NCI-H1092 treated with DMSO at 0.1 percent for 48 hours (cell line): ENCODE data around the gene FOXA1.

ENCODE experiments used
- DNase-seq: peaks from one replicate; lab custom pipeline; 2025; lab: John Stamatoyannopoulos, UW

FOXA1 gene

DNA sequence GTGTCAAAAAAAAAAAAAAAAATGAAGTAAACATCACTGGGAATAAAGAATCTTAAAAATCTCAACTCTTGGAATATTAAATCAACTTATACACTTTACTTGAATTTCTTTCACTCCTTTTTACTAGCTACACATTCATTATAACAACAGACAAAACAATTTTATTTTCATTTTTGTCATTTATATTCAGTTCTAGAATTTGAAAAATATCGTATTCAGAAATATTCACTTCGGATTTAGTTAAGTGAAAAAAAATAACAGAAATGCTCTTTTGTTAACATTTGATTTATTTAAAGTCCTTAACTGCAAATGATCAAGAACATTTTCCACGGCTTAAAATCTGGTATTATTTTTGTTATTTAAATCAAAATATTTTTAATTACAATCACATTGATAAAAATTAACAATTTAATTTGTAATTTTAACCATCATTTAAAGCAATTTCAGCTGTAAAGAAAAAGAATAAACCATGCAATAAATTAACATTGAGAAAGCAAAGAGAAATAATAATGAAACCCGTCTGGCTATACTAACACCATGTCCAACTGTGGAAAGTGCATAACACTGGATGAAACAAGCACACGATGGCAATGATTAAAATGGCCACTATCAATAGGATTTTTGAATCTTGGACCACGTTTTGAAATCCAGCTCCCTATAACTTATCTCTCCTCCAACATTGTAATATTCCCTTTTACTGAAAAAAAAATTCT is 5.2 kb downstream of the FOXA1 start:
- peak; percentile 87 for DNase-seq

DNA sequence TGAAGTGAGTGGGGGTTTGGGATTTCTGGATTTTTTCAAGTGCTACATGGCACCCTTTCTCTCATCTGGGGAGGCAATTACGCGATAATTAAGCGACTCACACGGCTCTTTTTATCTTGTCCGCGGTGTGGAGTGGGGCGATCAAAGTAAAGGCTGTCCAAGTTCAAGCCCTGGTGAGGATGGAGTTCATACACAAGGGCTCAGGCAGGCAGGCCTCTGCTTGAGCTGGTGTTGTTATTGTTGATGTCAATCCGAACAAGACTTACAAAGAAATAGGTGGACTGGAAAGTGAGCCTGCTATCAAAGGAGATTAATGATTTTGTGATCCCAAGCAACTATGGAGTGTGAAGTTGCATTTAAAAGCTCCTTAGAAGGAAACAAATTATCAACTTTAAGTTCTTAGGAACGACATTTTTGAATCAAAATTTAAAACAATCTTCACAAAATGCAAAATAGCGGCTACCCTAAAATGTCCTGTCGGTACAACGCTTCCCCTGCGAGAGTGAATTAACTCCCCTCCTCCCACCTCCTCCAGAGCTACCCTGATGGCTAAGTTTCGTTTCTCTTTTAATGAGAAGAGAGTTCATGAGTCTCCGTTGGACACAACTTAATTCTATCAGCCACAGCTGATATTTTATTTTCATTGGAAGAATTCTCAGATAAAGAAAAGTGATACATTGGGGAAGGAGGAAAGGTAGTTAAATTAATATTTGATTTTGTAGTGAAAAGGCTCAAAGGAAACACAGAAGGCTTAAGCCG is 5.9 kb downstream of the FOXA1 start:
- peak; percentile 90 for DNase-seq

DNA sequence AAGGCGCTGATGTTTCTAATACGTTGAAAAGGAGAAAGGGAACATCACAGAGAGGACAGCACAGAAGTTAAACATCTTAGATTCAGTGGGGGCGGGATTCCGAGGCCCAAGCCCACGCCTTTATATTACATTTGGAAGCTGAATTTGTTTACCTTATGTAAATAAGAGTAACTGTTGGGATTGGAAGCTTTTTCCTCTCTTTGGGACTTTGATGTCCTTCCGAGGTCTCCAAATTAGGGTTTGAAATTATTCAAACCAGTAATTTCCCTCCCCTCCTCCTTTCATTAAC is 6.4 kb downstream of the FOXA1 start:
- DNase-seq = peak; percentile 89

DNA sequence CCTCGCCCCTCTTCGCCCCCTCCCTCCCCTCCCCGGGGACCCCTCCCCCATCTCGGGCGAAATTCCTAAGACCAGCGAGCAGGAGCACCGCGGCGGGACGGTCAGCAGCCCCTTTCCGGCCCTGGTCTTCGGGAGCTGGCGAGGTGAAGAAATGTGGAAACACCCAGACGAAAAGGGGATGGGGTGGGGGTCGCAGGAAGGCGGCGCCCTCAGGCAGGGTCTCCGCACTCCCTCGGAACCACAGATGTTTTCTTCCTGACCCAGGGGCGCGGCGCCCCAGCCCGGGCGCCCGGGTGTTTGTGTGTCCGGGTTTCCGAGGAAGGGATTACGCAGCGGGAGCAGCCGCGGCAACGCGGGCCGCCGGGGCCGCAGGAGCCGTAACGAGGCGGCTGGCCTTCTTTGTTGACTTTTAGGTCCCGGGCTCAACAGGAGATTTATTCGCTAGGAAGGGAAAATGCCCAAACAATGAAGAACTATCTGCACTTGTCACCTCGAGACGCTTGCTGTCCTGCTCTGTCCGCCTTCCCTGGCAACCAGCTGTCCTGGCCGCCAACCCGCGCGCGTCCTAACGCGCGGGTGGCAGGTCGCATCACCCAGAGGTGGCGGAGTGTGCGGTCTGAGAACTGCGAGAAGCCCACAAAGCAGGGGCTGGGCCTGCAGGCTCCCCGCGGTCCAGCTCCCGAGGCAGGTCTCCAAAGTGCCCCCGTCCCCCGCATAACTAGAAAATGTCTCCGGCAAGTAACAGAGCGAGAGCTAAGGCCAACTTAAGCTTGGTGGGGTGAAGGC is 7.0 kb downstream of the FOXA1 start:
- DNase-seq = peak; percentile 87

DNA sequence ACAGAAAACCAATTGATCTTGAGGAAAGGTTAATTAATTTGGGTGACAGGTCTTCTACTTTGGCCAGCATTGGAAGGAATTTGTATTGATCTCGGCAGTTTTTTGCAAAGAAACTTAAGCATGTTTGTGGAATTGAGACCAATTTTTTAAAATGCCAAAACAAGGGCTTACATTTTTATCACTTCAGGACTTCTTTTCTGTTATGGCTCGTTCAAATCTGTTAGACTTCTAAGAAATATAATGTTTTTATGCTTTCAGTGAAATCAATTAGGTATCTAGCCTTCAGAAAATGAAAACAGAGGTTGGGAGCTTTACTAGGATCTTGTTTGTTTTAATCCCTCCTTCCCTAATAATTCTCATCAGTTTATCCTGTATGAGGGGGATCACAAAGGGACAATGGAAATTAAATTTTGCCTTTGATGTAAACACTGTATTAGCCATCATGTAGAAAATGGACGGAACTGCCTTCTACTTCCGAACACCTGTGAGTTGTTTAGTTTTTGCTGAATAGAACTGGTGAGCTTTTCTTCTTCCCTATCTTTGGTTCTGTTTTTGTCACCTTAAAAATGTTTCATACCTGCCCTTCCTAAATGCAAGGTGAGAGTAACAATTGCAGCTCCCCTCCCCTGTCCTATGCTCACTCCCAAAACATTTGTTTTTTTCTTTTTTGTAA is 7.8 kb downstream of the FOXA1 start:
- peak; percentile 88 for DNase-seq

DNA sequence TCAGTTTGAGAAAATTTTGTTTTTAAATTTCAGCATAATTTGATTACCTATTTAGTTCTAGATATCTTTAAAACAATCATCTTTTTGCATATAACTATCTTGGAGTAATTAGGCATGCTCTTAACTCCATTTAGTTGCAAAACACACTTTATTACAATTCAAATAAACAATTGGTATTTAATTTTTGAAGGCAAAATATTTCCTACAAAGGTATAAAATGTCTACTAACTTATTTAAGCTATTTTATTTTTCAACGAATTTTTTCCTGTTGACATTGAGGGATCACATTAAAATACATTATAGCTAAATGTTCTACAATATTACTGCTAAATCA is 8.3 kb downstream of the FOXA1 start:
- no peak for DNase-seq

DNA sequence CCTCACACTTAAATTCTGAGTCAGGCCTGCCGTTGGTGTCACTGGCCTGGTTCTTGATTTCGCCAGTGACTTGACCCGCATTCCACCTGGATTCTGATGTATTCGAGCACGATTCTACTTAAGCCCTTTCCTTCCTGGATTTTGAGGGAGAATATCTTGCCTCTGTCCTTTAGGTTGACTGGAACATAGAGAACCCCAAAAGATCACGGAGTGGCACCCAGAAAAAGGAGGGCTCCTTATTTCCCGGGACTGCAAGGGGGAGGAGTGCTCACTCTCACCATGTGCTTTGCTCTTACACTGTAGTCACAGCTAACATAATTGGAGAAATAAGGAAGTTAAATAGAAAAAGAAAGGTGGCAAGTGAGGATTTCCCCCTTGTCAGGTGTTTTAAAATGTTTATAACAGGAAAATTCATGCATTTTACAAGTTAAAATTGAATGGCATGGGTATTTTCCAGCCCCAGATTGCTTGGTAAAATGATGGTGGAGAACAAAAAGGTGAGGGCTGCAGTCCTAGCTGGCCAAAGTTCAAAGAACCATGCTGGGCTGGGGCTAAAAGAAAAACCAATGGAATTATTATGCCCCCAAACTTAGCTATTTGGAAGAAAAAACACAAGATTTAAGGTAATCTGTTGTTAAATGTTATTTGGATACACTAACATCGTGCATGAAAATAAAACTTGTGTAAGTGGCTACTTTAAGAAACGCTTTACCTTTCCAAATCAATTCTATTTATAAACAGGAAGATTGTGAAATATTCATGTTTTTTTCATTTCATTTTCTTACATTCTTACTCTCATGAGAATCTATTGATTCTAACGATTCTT is 8.9 kb downstream of the FOXA1 start:
- peak; percentile 89 for DNase-seq

DNA sequence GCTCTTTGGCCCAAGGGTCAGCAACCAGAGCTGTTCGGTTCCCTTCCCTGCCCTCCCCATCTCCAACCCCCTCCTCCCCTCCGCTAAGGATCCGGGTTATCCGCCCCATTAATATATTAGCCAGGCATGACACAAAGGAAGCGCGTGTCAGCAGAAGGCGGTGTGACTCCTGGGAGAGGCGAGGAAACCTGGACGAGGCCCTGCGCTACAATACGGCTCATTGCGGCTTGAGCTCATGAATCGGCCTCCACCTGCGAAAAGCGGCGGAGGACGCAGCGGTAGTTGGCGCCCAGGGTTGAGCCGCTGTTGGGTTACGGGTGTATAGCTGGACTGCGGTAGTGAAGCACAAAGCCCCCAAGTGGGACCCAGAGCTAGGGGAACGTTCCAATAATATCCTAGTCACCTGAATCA is 9.9 kb downstream of the FOXA1 start:
- peak; percentile 83 for DNase-seq

DNA sequence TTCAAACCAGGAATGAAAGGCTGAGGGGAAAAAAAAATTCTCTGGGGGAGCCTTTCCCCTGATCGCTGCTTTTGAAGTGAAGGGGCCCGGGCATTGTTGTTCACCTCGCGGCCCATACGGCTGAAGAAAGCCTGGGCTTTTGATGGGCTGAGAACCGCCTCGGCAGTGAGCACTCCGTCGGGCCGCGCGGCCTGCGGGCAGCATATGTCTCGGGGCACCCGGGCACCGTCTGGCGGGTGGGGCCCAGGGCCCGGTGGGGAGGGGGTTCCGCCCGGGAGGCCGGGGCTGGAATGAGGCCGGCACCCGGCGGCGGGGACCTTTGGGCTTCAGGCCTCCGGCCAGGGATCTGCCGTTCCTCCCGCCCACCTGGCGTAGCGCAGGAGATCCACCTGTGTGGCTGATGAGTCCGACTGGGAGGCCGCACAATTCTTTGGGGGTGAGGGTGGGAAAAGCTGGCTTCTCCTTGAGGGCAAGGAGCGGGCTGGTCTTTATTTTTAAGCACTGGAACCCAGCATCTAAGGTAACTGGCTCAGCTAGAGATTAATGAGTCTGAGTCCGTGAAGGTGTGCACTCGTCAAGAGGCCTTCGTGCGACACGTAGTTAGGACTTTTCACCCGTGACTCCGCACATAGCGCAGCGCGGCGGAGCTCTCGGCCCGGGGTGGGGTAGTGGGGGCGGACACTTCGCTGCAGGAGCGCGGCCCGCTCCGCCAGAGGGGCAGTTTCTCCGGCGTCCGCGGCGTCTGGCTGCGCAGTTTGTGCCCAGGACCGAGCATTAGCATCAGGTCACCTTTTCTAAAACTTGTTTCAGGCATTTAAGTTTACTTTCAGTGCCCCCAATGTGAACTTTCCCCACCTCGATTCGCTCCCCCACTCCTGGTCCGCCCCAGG is 10.6 kb downstream of the FOXA1 start:
- peak; percentile 83 for DNase-seq

DNA sequence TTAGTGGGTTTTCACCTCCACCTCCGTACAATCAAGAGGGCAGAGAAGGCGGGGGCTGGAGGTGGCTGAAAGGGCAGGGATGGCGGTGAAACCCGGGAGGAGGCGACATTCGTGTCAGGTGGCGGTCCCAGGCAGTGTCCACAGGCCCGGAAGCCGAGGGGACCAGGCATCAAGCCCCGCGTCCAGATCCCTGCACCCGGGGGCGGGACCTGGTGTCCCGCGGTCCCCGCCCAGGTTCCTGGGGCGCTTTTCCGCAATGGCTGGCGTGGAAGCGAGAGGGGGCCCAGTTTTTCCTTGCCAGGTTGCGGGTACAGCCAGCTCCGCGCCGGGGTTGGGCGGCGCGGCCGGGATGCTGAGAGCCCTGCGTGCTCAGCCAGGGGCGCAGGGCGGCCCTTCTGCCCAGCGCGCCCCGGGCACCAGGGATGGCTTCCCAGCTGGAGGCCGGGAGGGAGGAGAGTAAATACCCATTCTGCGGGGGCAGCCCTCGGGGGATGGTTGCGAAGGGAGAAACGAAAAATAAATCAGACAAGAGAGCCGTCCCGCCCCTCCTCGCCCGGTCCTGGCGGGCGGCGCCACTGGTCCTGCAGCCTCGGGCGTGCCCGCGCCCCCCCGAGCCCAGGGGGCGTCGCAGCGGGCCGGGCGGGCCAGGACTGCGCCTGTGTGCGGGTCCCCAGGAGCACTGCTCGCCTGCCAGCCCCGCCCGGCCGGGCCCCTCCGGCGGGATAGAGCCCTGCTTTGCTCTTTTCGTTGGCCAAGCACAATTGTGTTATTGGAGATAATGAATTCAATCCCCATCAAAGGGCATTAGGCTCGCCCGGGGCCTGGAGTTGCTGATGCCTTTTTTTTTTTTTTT is 11.5 kb downstream of the FOXA1 start:
- peak; percentile 94 for DNase-seq

DNA sequence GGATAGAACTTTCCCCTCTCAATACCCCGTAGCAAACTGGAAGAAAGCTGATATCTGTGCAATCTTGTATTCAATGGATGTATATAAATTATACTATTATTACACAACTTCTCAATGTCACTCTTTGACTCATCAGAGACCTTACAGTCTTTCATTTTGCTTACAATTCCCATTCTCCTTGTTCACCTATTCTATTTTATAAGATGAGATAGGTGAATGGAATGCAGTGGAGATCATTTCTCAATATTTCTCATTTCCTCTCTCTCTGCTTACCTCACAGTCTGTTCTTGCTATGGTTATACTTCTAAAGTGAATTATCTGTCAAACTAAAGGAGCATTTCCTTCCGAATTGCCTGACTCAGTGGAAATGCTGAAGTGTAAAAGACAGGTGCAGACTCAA is 14.9 kb downstream of the FOXA1 start:
- DNase-seq = no peak

DNA sequence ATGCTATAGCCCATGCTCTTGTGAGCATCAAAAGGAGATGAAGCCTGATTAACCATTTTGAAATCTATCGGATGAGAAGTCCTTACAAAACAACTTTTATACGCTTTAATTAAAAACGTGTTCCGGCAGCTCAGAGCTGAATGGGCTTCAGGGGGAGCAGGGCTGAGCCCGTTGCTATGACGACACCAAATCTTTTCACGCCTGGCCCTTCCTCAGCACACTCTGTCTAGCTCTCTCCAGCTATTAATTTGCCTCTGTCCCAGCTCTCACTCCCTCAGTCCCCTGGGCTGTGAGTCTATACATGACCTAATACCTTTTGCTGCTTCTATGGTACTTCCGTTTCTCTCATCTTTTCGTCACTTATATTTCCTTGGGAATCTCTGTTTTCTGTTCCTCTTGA is 15.8 kb downstream of the FOXA1 start:
- DNase-seq = no peak

DNA sequence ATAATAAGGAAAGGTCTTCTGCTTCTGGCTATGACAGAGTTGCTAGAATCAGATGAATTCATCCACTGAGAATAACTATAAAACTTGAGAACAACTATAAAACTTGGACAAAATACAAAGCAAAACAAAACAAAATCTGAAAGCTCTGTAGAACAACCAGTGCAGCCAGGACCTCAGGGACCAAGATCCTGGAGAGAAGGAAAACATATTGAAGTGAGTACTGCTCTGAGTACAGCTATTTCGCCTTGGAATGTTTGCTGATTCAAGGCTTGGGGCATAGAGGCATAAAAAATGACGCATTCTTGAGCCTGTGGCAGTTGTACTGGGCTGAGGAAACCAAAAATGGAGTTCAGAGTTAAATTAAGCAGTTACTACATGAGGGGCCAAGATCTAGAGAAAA is 21.7 kb downstream of the FOXA1 start:
- DNase-seq = no peak

DNA sequence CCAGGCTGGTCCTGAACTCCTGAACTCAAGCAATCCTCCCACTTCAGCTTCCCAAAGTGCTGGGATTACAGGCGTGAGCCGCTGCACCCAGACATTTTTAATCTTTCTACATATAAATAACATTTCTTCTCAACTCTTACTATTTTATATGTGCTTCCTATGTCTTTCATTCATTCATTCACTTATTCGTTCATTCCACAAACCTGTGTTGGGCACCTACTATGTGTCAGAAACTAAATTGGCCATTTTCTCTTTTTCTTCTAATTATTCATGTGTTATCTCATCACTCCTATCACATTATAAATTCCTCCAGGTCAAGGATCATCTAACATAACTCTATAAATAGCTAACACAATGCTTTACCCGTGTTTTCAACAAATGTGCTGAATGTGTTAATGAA is 23.7 kb downstream of the FOXA1 start:
- DNase-seq = no peak

DNA sequence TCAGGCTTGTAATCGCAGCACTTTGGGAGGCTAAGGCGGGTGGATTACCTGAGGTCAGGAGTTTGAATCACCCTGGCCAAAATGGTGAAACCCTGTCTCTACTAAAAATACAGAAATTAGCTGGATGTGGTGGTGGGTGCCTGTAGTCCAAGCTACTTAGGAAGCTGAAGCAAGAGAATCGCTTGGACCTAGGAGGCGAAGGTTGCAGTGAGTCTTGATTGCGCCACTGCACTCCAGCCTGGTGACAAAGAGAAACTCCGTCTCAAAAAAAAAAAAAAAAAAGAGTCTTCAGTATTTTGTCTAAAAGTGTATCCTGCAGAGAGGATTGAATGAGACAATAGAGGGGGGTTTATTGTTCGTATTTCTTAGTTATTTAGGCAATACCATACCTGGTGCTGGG is 25.3 kb downstream of the FOXA1 start:
- DNase-seq = no peak

DNA sequence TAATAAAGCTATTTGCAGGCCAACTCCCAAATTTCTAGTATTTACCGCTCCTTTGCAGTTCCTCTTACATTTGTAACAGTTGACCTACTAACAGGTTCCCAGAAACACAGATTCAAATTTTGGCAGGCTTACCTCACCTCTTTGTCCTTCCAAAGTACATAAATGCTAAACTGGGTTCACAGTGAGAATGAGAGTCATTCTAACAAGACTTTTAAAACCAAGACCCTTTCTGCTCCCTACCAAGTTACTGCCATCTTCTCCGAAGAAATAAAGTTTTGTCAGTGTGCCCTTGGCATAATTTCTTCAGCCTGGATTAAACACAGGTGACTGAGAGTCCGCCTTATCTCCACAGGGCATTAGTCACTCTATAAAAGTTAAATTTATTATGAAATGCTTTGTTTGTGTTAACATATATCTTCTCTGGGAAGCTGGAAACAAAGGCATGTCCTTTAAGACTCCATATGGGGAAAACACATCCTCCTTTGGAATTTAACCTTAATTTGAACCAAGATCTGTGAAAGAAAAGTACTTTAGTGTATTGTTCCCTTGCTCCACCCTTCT is 28.2 kb downstream of the FOXA1 start:
- DNase-seq = peak; percentile 54

DNA sequence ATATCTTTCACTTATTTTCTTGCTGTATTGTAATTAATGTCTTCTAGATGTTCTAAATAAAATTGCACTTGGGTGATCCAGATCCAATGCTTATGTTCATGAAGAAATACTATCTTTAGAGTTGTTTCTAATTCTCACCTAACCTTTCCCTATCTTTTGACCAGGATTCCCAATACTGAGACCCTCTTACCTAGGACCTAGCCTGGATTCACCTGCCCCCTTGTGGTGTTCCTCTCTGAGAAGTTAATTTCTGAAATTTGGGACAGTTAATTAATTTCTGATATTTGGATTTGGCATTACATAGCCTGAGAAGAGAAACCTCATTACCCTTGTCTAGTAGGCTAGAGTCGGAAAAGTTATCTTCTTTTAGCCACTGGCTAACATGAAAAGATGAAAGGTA is 29.5 kb downstream of the FOXA1 start:
- peak; percentile 65 for DNase-seq

DNA sequence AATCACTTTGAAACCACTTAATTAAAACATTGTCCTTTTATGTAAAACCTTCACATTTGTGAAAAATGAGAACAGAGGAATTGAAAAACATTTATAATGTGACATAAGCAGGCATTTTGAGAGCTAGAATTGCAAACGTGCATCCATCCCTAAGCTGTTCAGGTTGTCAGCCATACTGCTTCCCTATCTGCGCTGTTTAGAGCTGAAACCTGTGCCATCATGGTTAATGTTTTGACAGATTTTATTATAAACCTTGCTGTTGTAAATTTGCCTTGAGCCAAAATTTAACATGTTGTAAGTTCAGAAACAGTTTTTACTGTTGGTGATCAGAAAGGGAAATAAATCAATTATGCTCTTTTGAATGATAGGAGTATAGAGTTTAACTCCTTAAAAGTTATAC is 31.9 kb downstream of the FOXA1 start:
- no peak for DNase-seq

DNA sequence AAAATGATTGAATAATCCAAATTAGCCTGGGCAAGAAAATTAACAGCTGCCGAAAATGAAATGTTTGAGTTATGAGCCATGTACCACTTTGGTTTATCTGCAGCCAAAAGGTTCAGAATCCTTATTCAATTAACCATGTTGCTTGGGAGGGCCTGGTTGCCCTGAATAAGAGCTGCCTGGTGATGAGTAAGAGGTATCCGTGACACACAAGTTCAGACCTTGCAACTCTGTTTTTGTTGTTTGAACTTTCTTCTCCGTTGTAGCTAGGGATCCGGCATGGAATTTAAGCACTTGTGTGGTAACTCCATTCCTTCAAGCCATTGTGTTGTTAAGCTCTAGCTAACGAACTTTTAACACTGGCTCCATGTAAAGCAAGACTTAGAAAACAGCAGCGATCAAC is 35.7 kb downstream of the FOXA1 start:
- DNase-seq = no peak

DNA sequence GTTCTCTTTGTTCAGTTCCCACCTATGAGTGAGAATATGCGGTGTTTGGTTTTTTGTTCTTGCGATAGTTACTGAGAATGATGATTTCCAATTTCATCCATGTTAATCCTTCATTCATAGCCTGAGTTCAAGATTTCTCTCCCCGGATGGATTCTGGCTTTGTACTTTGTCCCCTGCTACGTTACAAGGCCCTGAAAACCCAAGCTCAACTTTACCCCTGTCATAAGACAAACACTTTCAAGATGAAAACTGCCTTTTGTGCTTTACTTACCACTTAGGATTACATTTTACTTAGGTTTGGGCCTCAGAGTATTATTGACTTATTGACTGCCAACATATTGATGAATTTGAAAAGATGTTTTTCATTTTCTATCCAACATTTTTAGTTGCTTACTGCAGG is 36.3 kb downstream of the FOXA1 start:
- no peak for DNase-seq
